ENCODE data around the gene METTL16.
"Not testable (repeated sequence)": the region's sequence is repeated elsewhere in the genome, so short reads cannot be mapped to it uniquely, and the experiment has no call there.

Gene METTL16

DNA sequence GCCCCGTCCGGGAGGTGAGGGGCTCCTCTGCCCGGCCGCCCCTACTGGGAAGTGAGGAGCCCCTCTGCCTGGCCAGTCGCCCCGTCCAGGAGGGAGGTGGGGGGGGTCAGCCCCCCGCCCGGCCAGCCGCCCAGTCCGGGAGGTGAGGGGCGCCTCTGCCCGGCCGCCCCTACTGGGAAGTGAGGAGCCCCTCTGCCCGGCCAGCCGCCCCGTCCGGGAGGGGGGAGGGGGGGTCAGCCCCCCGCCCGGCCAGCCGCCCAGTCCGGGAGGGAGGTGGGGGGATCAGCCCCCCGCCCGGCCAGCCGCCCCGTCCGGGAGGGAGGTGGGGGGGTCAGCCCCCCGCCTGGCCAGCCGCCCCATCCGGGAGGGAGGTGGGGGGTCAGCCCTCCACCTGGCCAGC lies 64.2 kb downstream of the METTL16 start:
- DNase-seq = not testable (repeated sequence)

DNA sequence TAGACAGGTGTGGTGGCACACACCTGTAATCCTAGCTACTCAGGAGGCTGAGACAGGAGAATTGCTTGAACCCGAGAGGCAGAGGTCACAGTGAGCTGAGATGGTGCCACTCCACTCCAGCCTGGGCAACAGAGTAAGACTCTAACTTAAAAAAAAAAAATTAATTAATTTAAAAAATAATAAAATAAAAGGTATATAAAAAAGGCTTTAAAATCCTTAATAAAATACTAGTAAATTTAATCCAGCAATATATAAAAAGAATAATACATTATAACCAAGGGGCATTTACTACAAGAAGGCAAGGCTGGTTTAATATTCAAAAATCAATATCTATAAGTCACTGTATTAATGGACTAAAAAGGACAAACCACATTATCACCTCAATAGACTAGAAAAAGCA lies 66.0 kb downstream of the METTL16 start:
- DNase-seq = no peak

DNA sequence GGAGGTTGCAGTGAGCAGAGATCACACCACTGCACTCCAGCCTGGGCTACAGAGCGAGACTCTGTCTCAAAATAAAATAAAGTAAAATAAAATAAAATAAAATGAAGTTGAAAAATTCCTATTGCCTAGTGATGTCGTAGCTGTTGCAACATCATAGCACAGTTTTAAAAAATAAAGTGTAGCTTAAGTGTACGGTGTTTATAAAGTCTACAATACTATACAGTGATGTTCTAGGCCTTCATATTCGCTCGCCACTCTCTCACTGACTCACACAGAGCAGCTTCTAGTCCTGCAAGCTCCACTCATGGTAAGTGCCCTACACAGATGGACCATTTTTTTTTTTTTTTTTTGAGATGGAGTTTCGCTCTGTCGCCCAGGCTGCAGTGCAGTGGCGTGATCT lies 67.3 kb downstream of the METTL16 start:
- DNase-seq = no peak

DNA sequence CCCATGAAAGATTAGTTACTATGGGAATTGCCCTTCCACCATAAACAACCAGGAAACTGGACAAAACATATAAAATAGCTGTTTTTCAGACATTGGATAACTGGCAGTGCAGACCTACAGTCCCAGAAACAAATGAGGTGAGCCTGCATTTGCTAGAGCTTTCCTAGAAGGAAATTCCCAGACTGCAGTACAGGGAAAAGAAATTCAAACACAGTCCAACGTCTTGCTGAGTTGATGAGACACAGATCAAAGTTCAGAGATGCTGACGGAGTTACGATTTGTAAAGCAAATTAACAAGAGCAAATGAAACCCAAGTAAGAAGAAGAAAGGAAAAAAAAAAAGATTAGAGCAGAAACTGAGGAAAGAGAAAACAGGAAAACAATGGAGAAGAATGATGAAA lies 69.5 kb downstream of the METTL16 start:
- no peak for DNase-seq

DNA sequence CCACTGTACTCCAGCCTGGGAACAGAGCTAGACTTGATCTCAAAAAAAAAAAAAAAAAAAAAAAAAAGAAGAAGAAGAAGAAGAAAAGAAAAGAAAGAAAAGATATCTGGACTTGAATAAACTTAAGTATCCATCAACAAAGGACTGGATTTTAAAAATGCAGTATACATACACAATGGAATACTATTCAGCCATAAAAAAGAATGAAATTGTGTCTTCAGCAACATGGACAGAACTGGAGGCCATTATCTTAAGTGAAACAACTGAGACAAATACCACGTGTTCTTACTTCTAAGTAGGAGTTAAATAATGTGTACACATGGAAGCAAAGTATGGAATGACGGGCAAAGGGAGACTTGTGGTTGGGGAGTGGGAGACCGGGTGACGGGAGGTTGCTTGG lies 70.8 kb downstream of the METTL16 start:
- no peak for DNase-seq

DNA sequence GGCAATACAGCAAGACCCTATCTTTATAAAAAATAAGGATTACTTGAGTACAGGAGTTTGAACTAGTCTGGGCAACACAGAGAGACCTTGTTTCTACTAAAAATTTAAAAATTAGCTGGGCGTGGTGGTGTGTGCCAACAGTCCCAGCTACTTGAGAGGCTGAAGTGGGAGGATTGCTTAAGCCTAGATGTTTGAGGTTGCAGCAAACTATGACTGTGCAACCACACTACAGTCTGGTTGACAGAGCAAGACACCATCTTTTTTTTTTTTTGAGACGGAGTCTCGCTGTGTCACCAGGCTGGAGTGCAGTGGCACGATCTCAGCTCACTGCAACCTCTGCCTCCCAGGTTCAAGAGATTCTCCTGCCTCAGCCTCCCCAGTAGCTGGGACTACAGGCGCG lies 71.7 kb downstream of the METTL16 start:
- DNase-seq = not testable (repeated sequence)

DNA sequence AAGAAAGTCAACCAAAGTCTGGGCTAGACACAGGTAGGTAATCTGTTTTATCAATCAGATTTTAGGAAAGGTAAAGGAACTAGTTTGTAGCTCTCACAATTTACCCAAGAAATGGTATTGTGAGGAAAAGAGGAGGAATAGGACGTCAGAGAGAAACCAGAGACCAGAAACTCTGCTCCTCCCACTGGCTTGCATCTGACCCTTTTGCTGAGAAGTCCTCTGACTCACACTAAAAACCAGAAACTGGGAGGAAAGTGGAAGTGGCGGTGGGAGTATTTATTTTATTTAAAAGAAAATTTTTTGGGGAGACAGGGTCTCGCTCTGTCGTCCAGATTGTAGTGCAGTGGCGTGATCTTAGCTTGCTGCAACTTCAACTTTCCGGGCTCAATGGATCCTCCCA lies 72.9 kb downstream of the METTL16 start:
- no peak for DNase-seq

DNA sequence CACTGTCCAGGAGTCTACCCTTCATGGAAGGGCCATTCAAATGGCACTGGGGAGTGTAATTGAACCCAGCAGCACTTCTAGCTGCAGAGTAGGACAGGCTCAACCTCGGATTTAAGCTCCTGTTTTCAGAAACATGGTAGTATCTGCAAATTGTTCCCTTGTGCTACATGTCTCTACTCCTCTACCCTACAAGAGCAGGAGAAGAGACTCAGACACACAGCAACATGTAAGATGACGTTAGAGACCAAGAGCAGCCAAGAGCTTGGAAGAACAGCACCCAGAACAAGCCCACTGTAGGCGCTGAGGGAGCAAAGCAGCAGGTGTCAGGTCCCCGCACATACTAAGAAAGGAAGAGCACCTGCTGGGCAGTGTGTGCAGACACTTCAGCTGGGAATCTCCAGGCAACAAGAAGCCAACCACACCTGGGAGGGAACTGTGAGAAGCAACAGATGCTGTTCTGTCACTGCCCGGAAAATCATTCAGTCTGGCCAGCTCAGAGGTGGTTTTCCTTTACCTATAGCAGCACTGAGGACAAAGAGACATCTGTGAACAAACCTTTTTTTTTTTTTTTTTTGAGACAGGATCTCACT lies 75.3 kb downstream of the METTL16 start:
- DNase-seq = peak; percentile 93

DNA sequence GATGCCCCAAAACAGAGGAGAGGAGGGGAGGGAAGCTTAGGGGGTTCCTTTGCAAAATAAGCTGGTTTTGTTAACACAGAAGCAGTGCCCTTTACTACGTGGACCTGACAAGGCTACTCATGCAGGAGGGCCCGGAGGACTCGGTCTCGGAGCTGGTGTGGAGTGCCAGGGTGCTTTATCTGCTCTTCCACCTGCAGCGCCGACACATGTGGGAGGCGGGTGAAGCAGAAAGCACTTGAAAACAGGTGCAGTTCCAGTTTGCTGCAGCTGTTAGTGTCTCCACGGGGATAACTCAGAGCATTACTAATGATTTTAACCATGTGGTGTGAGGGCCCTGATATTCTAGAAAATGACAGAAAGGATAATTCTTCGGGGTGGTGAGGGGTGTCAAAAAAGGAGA lies 75.8 kb downstream of the METTL16 start:
- DNase-seq = peak; percentile 92

DNA sequence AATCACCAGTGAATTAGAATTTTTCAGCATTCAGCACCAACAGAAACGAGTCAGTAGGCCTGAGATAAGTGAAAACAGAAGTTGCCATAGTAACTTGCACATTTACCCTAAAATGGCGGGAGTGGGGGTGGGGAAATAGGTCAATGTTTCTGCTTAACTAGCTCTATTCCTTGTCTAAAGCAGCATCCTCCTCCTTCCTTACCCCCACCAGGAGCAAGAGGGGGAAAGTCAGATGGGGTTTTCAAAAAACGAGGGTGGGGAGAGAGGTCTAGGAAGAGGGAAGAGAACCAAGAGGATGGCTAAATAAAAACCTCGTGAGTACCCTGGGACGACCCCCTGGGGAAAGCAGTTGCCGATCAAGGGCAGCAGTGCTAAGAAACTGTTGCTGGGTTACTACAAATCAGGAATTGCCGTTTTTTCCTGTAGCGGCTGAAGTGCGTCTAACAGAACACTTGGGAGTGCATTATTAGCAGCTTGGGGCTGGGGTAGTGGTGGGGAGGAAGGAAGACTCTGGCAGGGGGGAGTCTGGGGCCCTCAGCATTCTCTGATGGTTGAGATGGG lies 76.4 kb downstream of the METTL16 start:
- DNase-seq = no peak

DNA sequence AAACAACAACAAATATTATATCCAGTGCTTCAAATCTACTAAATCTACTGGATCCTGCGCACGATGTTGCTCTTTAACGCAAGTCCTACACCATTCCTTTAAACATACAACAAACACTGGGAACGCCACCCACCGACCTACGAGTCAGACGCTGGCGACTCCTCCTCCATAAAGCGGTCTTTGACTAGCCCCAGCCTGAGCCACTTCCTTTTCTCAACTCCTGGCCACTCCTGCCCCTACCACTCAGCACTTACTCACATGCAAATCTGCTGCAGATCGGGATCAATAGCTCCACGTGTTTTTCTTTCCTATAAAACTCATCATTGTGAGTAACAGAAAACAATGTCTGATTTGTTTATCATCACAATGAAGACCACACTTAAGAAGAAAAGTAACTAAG lies 78.0 kb downstream of the METTL16 start:
- no peak for DNase-seq

DNA sequence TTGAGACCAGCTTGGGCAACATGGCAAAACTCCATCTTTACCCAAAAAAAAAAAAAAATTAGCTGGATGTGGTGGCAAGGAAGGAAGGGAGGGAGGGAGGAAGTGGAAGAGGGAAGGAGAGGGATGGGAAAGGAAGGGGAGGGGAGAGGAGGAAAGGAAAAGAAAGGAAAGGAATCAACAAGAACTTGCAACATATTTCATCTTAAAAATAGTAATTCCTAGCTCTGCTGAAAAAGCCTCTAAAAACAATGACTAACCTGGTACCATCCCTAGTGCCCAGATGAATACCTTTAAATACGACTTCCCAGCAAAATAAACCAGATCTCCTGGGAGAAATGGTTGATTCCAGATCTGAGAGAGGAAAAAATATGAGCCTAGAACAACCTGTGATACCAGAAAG lies 83.8 kb downstream of the METTL16 start:
- DNase-seq = no peak

DNA sequence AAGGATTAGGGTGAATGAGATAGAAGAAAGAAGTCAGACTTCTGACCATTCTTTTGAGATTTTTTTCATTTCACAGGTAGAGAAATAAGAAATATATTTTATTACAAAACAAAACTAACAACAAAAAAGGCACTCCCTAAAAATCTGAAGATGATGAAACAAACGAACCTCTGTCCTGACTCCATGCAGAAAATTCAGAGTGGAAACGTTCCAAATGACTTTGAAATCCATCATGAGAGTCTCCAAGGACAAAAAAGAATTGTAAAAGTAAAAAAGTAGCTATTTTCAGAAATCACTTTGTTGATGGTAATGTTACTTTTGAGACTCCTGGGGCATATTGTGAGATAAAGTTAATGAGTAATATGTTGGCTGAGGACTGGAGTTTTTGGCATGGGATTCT lies 84.5 kb downstream of the METTL16 start:
- DNase-seq = no peak

DNA sequence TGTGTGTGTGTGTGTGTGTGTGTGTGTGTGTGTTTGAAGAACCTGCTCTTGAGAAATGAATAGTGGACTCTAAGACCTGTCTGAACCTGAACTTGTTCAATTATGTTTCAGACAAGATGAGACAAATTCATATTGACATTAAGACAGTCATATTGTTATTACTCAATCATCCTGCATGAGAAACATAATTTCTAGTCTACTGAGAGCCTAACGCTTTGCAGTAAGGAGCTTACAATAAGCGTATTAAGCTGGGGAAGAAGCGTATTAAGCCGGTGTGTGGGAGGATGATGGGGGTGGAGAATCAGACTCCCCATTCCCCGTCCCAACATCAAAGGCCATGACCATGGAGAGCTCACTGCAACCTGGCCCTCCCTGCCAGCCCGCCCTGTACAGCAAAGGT lies 88.4 kb downstream of the METTL16 start:
- no peak for DNase-seq

DNA sequence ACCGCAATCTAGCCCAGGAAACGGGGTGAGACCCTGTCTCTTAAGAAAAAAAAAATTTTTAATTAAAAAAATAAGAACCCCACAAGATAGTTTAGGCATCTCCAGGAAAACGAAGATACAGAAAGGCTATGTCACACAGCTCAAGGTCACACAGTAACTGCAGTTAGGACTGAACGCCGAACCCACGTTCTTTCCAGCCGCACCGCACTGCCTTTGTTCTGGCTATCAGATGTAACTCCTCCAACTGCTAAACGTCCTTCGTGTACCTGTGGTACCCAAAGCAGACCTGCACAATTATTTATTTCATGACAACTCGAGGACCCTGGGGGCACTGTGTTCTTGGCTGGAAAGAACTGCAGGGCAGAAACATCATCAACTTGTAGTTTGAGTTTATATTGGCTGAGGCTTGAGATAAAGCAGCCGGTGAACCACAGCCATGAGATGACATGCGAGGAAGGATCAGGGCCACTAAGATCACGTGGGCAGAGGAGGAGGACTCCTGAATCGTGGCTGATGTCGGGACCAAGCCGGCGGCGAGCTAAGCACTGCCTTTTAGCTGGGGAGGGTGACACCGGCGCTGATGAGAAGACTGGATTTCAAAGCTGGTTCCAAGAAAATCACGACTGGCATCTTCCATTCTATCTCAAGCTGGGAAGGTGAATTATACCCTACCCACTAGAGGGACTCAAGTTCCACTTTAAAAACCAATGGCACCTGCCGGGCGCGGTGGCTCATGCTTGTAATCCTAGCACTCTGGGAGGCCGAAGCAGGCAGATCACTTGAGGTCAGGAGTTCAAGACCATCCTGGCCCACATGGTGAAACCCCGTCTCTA lies 90.2 kb downstream of the METTL16 start:
- DNase-seq = no peak

DNA sequence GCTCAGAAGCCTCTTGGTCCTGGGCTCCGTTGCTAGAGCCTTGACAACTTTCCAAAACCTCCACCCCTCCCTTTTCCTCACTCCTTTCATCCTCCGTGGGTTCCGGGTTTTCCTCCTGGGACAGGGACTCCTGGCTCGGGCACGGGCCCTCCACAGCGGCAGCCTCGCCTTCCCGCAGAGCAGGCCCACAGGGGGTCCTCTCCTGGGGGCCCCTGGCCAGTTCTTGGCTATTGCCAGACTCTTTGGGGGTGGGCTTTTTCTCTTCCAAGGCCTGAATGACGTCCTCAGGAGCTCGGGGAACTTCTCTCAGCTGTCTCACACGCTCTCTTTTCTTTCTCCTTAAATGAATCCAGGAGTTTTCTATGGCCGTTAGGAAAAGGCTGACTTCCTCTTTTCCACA lies 91.5 kb downstream of the METTL16 start:
- no peak for DNase-seq

DNA sequence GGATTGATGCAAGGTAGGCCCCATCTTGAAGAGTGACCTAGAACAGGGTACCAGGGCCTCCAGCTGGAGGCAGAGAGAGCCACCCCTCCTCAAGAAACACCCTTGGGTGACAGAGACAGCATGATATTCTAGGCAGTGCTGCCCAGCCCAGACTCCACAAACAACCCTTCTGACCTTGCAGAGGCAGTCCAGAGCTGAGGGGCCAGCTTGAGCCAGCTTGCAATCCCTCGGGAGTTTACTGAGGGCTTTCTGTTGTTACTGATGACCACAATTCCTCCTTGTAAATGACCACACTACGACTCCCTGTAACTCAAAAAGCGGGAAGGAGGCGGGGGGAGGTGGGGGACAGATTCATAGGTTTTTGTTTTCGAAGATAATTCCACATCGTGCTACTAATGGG lies 92.2 kb downstream of the METTL16 start:
- DNase-seq = no peak

DNA sequence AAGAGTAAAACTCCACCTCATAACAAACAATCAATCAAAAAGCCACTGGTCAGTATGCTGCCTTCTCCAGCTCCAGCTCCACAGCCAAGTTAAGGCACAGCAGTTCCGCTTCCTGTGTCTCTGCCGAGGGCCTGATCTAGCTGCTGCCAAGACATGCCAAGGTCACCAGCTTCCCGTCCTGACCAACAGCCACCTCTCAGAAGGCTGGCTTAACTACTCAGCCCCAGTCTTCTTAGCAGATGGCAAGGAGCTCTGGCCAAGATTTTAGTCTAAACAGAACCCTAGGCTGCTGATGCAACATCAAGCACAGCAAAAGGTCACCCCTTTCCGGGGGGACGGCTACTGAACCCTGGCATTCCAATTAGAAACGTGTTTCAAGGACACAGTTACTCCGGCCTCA lies 93.1 kb downstream of the METTL16 start:
- no peak for DNase-seq

DNA sequence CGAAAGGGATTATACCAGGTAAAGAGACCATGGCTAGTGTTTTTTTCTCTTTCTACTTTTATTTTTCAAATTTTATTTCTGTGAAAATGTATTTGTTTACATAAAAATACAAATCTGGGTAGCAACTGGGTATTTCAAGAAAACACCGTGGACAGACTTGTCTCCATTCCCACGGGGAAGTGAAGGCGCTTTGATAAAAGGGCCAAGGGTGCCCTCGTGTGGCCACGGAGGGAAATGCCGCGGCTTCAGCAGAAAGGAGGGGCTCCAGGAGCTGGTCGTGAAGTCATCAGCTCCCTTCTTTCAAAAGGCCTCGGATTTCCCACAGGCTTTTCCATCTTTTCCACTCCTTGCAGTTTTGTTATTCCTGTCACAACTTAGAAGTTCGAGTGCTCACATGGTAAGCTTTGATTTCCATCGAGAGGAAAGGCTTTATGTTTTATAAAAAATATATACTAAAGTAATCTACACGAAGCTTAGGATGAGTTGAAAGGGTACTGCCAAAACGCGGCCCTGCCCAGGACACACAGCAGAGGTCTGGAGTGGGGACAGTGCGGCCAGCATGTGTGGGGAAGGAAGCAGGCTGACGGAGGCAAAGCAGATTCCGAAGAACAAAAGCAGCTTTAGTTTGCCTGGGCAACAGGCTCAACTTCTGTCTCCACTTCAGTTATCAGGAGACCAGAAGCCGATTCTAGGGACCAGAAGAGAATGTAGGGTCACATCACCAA lies 95.5 kb downstream of the METTL16 start:
- DNase-seq = peak; percentile 74

DNA sequence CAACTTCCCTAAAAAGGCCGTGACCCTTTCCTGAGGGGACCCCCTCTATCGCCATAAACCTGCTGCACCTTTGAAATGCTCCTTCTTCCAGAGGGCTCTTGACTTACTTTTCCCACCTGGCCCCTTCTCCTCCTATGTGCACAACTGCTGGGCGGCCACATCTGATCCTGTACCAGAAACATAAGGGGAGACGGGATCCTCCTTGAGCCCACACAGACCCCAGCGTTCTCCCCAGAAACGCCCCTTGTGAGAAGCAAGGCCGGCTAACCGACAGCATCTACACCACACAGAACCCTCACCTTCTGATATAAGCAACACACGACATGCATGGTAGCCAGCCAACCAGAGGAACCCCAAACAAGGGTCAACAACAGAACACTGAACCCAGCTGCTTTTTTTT lies 96.6 kb downstream of the METTL16 start:
- no peak for DNase-seq

DNA sequence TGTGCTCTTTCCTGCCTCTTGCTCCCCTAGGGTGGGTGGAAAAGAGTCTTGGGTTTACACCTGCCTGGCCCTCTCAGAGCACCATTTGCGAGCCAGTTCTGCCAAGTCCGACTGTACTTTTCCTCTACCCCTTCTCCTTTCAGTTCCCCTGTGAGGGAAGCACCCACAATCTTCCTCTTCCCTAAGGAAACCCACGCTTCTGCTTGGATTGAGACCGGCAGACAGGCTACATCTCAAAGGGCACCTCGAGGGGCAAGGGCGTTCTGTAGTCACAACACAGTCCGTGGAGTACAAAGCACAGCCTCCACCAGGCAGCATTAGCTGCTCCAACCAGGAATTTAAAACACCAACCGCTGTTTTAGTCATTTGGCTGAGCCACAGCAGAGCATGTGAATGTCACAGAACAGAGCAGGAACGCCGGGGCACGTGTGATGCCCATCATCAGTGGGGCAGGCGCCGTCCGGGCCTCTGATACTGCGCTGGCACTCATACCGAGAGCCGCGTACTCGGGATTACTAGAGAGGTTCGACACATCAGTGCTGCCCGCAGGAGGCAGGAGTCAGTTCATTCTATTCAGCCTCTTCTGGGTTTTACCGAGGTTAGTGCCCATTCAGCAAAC lies 97.1 kb downstream of the METTL16 start:
- DNase-seq = no peak

DNA sequence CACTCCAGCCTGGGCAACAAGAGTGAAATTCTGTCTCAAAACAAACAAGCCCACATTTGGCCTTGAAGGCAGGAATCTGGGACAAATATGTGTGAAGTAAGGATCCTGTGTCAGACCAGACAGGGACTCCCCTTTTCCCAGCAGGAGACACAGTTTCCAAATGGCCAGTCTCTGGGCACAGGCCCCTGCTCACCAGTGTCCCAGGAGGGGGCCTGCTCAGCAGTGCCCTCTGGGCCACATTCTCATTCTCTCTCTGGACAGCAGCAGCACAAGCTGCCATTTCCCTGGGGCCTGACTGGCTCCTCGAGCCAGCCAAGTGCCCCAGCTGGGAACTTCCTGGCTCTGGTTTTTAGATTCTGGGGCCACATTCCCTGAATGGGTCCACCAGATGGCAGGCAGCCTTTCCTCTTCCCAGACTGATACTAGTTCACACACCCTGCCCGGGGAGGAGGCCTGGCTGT lies 99.1 kb downstream of the METTL16 start:
- no peak for DNase-seq

DNA sequence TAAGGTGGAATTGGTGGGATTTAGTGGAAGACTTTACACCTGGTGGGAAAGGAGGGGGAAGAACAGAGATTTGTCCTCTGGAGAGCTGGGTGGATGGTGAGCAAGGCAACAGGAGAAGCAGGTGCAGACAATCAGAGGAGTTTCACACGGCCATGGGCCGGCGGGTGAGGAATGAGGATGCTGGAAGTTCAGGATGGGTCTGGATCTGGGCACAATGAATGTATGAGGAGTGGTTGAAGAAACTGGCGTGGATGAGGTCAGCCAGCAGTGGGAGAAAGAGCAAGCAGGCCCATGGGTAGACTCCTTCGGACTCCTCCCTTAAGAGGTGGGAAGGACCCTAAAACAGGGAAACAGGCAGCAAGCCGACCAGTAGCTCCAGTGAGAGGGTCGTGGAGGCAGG lies 100.7 kb downstream of the METTL16 start:
- no peak for DNase-seq
